Jurkat, Clone E6-1 (cell line): ENCODE measurements around the gene TULP4.
"Not testable (repeated sequence)": the region's sequence is repeated elsewhere in the genome, so short reads cannot be mapped to it uniquely, and the experiment has no call there.

ENCODE experiments used
- DNase-seq: peaks from one replicate; pipeline ENCODE4 v3.0.0-alpha.2; 2011; ENCODE audit warnings: low read depth, low spot score
- H3K4me3 ChIP-seq: 2 replicates; pipeline ENCODE4 v1.5.1; 2011; ENCODE audit warnings: mild to moderate bottlenecking, low read length, control low read depth, moderate library complexity

TULP4 gene

DNA sequence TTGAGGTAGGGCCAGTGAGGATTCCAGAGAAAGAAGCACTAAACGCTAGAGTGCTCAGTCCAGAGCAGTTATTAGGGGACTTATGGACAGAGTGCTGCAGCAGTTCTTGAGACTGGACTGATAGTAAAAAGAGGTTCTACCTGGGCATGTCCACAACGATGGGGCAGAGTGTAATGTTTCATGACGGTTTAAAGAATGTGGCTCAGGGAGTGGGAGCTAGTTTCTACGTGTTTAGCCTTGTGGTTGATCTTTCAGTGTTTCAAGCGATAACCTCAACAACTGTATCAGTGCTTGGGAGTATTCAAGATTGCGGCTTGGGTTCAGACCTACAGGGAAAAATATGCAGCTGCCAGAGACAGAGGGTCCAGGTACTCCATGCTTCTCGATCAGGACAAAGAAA, 67.1 kb downstream of the TULP4 start:
- no peak overlapping the region for H3K4me3 ChIP-seq
- no peak for DNase-seq

DNA sequence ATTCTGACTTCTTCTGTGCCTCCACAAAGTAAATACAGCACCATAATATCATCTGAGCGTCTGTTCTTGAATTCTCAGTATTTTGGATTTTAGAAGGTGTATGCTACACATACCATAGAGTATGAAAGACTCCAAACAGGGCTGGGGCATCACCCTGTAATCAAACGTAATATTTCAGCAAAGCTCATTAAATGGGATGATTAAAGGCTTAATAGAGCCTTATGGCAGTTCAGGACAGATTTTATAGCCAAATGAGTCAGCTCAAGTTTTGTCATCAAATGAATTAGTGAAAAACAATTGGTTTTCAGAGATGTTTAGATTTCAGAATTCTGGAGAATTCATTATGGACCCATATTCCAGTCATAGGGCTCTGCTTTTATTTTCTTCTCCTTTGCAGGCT, 68.9 kb downstream of the TULP4 start:
- H3K4me3 ChIP-seq = no peak overlapping the region
- DNase-seq = no peak

DNA sequence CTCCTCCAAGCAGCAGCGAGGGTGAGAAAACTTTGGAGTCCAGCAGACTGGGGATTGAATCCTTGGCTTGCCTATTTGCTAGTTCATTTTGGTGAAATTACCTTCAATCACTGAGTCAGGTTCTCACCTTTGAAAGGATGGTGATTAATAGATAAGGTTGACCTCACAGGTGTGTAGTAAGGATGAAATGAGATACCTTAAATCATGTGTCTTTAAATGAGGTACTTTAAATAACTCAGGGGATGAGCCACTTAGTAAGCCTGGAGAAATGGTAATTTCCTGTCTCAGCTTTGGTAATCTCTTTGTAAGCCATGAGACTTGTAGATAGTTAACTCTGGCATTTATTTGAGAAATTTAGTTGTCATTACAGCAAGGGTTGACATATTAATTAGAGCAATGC, 70.2 kb downstream of the TULP4 start:
- no peak for DNase-seq
- H3K4me3 ChIP-seq = no peak overlapping the region

GRCh38 chr6:158383057-158383456, 70.8 kb downstream of the TULP4 start:
- H3K4me3 ChIP-seq = no peak overlapping the region
- no peak for DNase-seq

- no peak for DNase-seq
These were observed 71.3 kb downstream of the TULP4 start for GRCh38 chr6:158383542-158383941.

DNA sequence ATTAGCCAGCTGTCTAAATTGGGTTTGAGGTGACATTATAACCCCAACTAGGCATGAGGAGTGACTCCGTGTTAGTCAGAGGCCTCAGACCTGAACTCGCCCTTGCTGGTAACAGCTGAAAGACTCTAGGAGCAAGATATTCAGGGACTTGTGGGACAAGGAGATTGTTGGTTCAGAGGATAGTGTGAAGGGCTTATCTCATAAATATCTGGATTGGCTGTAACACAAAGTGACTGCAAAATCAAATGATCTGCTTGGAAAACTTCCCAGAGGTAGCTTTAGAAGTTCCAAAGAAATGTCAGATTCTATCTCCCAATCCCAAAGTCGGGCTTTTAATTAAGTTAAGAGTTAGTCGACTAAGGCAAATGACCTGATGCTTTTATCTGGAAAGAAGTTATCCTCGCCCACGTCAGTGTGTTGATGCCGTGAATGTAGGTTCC, 72.4 kb downstream of the TULP4 start:
- DNase-seq = no peak
- no peak overlapping the region for H3K4me3 ChIP-seq

More at GRCh38 chr6:158383542-158383941, 71.3 kb downstream of the TULP4 start:
- no peak overlapping the region for H3K4me3 ChIP-seq

GRCh38 chr6:158387036-158387435, 74.8 kb downstream of the TULP4 start:
- peak; percentile 35 for DNase-seq

DNA sequence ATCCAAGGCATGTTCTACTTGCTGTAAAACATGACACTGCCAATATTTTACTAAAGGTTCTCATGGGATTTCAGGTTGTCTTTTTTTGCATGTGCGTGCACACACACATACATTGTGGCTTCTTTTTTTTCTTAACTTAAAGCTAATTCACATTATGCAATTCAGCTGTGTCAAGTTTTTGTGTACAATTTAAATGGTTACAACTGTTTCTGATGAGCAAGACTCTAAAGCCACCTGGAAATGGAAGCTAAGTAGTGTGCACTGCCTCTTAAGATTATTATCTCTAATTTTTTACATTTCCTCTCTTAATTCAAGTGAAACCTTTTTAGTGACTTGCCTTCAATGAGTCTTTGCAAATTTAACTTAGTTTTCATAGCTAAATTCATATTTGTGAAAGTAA, 75.3 kb downstream of the TULP4 start:
- DNase-seq = peak; percentile 28

More at GRCh38 chr6:158387036-158387435, 74.8 kb downstream of the TULP4 start:
- H3K4me3 ChIP-seq = no peak overlapping the region

DNA sequence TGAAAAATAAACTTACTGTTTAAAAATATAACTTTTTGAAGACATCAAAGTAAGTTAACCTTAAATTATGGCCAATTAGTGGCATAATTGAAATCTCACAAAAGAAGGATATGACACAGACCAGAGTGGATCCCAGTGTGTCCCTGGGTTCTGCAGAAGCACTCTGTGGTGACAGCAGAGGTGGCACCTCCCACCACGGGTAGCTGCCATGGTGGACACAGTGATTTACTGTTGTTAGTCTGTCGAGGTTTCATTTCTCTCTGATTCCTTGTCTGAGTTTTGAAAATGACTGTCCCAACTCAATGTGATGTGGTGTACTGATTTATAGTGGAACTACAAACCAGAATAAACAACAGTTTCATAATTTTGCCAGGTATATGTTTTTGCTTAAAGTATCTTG, 76.5 kb downstream of the TULP4 start:
- no peak overlapping the region for H3K4me3 ChIP-seq
- DNase-seq = no peak

More for the DNA sequence above, 75.3 kb downstream of the TULP4 start:
- H3K4me3 ChIP-seq = no peak overlapping the region

GRCh38 chr6:158389193-158389919, 77.1 kb downstream of the TULP4 start:
- H3K4me3 ChIP-seq = no peak overlapping the region
- DNase-seq = no peak

DNA sequence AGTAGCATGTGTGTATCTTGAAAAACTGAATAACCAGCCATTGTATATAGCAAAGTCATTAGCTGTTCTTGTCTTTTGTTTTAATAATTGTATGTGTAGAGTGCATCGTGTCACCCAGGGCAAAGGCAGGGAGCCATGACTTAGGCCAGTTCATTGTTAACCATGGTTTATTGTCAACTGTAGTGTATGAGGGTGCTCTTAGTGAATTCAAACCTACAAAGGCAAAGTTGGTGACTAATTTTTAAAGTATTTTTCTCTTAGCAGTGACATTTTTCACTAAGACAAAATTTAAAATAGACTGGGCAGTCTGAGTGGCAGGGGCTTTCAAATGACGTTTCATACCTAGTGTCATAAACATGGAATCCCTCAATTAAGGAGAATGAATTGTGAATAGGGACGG, 79.0 kb downstream of the TULP4 start:
- H3K4me3 ChIP-seq = no peak overlapping the region
- no peak for DNase-seq

DNA sequence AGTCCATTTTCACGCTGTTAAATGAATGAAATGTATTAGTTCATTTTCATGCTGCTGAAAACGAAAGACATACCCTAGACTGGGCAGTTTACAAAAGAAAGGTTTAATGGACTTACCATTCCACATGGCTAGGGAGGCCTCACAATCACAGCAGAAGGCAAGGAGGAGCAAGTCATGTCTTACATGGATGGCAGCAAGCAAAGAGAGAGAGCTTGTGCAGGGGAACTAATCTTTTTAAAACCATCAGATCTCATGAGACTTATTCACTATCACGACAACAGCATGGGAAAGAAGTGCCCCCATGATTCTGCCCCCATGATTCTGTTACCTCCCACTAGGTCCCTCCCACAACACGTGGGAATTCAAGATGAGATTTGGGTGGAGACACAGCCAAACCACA, 79.7 kb downstream of the TULP4 start:
- not testable (repeated sequence) for DNase-seq, H3K4me3 ChIP-seq

- no peak for DNase-seq
- no peak overlapping the region for H3K4me3 ChIP-seq
These were observed 83.9 kb downstream of the TULP4 start for GRCh38 chr6:158396136-158396535.

GRCh38 chr6:158397578-158397977, 85.3 kb downstream of the TULP4 start:
- H3K4me3 ChIP-seq = no peak overlapping the region
- DNase-seq = no peak

DNA sequence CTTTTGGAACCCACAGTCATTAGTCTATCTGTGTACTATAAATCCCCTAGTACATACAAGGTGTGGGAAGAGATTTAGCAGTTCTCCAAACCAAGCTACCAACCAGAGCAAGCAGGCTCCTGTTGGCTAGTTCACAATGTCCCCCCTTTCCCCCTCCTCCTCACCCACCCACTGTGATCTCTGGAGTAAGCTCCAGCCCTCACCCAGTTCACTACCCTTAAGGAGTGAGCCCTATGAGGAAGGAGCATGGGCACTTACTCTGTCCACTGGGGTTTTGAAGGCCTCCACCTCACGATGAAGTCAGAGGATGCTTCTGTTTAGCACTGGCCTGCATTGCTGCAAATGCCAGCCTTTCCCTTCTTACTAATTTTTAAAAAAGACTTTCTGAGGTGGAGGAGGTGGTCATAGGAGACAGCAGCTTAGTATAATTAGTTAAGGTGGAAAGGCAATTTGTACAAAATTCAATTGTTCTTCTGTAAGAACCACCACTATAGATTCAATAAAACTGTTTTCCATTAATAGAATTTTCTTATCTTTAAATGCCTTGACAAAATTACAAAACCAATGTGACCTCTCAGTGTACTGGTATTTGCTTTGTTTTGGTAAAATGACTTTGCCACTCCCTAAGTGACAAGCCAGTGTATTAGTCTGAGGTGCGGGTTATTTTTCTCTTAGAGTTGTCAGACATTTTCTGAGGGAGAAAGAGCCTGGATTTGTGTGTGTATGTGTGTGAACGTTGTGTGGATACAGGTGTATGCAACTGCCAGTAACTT, 86.2 kb downstream of the TULP4 start:
- no peak for DNase-seq
- H3K4me3 ChIP-seq = no peak overlapping the region

DNA sequence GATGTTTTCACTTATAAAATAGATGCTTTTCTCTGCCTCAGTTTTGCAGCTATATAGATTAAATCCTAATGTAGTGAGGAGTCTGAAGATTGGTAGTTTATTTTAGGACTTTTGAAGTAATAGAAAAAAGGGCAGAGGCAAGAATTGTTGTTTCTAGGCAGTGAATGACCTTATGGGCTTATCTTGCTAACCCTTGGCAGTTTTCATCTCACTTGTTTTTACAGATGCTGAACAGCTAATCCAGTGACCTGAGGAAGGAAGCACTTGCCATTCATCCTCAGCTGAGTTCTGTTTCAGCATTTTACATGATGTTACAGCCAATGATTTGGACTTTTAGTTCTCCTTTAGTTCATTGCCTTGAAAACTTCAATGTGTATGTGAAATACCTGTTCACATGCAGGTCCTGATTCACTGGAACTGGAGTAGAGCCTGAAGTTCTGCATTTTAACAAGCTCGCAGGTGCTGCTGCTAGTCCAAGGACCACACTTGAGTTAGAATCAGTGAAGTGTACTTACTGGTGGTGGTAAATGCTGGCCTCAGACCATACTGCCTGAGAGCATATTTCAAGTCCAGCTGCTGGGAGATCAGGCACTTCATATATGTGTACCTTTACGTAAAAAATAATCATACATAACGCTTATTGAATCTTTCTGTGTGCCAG, 86.9 kb downstream of the TULP4 start:
- H3K4me3 ChIP-seq = no peak overlapping the region
- no peak for DNase-seq

DNA sequence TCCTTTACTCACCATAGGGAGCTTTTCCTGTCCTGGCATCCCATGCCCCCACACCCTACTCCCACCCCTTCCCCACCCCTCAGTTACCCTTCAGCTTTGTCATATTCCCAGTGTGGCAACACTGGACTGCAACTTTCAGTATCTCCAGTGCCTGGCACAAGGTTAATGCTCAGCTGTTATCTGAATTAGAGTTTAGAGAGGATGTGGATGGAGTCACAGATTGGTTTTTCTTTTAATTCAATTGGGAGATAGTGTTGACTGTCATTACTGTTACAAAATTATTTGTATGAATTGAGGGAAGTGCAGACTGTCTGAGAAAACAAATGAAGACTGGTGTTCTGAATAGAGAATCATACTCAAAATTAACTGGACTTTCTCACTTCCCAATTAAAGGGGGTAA, 89.9 kb downstream of the TULP4 start:
- H3K4me3 ChIP-seq = no peak overlapping the region
- DNase-seq = no peak

GRCh38 chr6:158405321-158405831, 93.1 kb downstream of the TULP4 start:
- H3K4me3 ChIP-seq, DNase-seq: not testable (repeated sequence)

- no peak for DNase-seq
- no peak overlapping the region for H3K4me3 ChIP-seq
These were observed 93.7 kb downstream of the TULP4 start for GRCh38 chr6:158405933-158406332.

DNA sequence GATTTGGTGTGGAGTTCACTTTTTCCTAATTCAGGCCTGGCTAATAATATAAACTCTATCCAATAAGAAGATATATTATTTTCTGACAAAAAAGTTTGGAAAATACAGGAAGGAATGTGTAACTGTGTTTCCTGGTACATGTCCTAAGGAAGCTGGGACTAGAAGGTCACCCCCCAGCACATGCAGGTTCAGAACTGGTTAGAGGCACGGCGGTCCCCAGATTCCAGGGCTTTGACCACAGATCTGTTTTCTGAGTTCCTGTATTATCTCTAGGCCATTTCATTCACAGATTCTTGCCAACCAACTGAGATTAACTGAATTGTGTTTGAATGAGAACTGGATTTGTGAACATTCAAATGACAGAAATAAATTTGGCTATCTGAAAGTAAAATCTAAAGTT, 94.5 kb downstream of the TULP4 start:
- H3K4me3 ChIP-seq = no peak overlapping the region
- no peak for DNase-seq
